Mammary microvascular endothelial cell (primary cell): ENCODE measurements around the gene DNASE1L2. TPM values are rescaled to one million over a fixed set of nuclear protein-coding genes. Genes with fewer than 3 reads are reported as not detected.

Experiments
- total RNA-seq: library from RNA; depleted of rRNA; stranded (reverse); fragments of >200 nt; gene quantifications from 2 replicates; pipeline ENCODE4 v1.2.3, GENCODE V29; 2015

DNASE1L2 gene, protein sequence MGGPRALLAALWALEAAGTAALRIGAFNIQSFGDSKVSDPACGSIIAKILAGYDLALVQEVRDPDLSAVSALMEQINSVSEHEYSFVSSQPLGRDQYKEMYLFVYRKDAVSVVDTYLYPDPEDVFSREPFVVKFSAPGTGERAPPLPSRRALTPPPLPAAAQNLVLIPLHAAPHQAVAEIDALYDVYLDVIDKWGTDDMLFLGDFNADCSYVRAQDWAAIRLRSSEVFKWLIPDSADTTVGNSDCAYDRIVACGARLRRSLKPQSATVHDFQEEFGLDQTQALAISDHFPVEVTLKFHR
- total RNA-seq: not detected in 2 replicates

DNA sequence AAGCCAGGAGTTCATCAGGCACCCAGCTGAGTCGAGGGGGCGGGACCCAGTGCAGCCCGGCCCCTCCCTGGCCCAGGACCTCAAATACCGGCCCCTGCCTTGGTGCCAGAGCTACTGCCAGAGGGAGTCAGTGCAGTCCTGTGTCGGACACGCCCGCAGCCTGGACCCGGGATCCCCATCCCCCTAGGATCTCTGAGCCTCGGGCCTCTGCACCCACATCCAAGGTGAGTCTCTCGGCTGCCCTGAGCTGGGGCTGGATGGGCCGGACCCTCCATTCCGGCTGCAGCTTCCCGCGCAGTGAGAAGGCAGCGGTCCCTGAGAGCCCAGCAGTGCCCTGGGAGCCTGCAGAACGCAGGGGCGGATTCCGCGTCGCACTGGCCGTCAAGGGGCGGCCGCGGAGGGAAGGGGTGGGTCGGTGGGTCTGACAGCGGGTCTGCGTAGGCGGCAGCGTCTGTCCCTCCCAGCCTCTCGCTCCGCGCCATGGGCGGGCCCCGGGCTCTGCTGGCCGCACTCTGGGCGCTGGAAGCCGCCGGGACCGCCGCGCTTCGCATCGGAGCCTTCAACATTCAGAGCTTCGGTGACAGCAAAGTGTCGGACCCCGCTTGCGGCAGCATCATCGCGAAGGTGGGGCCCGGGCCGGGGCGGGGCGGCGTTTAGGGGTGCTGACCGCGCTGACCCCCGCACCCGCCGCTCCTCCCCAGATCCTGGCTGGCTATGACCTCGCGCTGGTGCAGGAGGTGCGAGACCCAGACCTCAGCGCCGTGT lies at the start of gene DNASE1L2:
Gene DNASE1L2, plus strand, starts transcription at position 108 of the 765 bp plus-strand sequence. Its CDS starts 373 bp downstream, at position 481.

DNA sequence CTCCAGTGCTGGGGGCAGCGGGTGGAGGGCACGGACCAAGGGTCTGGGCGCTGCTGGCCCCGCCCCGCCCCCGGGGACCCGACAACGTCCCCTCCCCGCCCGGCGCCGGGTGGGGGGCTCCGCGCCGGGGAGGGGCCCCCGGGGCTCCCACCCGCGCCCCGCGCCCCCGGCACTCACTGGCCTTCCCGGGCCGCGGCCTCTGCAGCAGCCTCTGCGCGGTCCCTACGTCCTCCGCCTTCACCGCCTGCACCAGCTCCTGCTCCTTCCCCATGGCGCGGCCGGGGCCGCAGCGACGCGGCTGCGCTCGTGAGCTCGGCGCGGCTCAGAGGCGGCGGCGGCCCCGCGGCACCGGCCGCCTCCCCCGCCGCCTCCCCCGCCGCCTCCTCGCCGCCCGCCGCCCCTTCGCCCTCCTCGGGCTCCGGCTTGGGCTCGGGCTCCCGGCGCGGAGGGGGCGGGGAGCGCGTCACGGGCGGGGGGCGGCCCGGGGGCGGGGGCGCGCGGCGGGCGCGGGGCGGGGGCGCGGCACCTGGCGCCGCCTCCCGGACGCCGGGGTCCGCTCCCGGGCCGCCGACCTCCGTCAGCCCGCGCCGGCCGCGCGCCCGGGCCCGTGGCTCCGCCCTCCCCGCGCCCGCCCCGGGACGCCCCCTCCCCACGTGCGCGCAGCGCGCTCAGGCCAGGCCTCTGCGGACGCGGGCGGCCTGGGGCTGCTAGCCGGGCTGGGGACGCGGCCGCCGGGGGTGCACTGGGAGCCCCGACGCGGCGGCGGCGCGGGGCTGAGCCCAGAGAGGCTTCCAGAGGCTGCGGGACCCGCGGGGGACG lies 39.9 kb upstream of the DNASE1L2 start, which contains the start of gene CASKIN1:
Gene CASKIN1, minus strand, starts transcription at position 444 of the 819 bp plus-strand sequence. Its CDS starts 173 bp downstream, at position 271.

DNA sequence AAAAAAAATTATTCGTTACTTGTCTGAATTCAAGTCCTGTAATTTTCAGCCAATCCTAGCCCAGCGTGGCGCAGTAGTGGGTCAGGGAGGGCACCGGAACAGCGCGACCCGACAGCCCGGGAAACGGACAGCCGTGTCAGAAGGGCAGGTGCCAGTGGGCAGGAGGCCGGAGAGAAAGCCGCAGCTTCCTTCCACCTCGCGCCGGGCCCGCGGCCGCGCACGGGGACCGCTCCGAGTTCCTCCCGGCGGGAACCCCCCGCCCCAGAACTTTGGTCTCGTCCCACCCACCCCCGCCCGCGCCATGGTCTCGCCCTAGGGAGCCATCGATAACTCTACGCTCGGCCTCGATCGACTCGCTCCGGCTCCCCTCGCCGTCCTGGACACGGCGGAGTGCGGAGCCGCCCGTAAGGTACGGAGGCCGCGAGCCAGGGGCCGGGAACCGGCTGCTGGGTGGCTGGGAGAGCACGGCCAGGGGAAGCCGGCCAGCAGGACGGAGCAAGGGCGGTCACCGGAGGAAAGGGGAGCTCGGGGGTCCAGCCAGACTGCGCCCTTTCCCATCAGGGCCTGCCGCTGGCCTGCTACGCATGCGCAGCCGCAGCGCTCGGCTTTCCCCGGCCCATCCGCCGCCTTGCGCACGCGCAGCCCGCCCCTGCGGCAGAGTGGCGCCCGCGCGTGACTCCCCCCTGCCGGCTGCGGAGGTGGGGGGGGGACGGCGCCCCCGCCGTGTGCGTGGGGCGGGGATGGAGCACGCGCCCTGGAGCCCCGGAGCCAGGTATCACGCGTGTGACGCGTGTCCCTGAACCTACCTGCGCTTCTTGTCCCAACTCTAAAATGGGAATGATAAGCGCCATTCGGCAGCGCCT lies 30.9 kb upstream of the DNASE1L2 start, which contains the start of gene MLST8:
Gene MLST8, plus strand, starts transcription at position 351 of the 863 bp plus-strand sequence. CDS start 632 bp downstream, outside the sequence.

DNA sequence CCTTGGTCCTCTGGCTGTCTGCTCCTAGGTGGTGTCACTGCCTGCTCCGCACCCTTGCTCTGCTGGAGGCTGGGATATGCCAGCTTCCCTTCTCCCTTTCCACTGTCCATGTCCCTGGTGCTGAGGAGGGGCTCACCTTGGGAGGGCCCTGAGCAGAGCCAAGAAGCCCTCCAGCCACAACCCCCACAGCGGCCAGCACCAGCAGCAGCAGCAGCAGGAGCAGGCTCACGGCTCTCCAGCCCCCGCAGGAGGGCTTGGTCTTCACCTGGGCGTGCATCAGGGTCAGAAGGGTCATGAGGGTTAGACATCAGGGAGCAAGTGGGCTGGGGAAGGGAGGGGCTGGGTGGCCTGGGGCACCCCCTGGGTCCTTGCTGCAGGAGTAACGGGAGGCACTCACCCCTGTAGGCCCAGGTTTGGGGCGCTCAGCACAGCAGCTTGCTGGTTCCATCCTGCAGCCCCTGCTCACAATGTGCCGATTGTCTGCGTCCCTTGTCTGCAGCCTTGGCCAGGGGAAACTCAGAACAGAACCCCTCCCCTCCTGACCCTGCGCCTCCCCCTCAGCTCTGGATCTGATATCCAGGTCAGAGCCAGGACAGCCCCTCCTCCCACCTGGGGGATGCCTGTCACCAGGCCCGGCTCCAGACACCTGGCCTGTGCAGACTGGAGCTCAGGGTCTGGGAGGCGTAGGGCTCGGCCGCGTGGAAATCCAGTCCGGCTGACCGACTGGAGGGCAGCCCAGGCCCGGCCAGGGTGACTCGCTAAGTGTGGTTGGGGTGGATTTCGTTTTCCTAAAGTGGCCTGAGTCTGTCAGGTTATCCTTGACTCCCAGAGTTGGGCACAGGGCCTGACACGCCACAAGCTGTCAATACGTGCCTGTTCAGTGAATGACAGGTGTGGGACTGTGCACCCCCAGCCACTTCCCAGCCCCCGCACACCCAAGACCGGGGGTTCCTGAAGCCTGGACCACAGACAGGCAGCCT lies 25.6 kb upstream of the DNASE1L2 start, which contains the start of gene BRICD5:
Gene BRICD5, minus strand, starts transcription at position 478 of the 980 bp plus-strand sequence. Its CDS starts 30 bp downstream, at position 448.

DNA sequence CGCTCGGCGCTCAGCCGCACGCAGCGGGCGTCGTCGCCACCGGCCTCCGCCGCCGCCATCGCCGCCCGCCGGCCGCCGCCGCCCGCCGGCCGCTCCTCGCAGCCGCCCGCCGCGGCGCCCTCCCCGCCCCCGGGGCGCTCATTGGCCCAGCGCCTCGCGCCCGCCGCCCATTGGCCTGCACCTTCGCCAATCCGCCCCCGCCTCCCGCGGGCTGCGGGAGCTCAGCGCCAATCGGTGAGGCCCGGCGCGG lies 21.6 kb upstream of the DNASE1L2 start, which contains the start of gene PGP:
Gene PGP, minus strand, starts transcription at position 122 of the 250 bp plus-strand sequence. Its CDS starts 63 bp downstream, at position 59.

DNA sequence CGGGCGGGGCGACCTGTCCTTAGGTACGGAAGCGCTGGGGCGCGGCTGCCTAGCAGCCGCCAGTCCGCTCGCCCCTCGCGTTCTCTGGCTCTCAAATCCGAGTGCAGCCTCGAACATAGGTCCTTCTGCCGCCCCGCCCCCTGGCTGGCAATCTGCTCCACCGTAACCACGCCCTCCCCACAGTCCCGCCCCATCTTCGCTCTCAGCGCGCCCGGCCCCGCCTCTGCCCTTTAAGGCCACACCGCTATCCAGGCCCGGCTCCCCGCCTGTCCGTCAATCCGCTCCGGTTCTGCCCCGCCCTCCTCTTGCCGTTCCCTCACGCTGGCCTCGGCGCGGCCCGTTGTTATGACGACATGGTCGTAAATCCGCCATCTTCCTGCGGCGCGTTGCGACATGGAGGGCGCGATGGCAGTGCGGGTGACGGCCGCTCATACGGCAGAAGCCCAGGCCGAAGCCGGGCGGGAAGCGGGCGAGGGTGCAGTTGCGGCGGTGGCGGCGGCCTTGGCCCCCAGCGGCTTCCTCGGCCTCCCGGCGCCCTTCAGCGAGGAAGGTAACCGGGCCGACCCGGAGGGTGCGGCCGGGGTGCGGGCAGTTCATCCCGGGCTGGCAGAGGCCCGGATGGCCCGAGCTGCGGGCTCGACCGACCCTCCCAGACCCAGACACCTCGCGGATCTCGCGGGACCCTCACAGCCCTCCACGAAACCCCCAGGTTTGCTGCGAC lies 12.9 kb upstream of the DNASE1L2 start, which contains the start of gene E4F1:
Gene E4F1, plus strand, starts transcription at position 371 of the 721 bp plus-strand sequence. Its CDS starts 23 bp downstream, at position 394.

DNA sequence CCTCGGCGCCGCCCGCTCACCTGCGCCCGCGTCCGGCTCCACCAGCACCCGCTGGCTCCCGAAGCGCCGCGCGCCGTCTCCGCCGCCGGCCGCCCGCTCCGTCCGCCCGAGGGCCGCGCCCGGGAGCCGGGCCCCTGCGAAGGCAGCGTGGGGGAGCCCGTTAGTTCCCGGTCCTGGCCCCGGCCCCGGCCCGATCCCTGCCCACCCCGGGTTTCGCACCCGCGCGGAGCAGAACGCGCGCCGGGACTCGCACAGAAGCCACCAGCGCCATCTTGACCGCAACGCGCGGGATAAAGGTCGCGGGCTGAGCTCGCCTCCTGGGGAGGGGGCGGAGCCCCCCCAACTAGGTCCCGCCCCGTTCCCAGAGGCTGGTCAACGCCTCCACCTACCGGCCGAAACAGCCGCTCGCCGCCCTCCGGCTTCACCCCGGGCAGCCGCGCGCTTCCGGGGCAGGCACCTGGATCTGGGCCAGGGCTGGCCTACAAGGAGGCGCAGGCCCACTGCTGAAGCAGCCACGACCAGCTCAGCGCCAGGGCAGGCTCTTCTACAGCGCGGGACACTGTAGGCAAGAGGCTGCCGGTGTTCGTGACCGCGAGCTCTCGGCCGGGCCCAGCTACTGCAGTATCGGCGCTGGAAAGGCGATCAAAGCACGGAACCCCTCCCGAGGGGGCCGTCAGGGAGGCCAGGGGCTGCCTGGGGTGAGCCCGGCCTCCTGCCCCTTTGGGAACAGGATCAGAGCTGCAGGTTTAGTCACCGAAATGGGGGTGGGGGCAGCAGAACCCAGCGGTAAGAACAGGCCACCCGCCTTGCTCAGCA lies 15.3 kb downstream of the DNASE1L2 start, which contains the start of gene ECI1:
Gene ECI1, minus strand, starts transcription at position 292 of the 816 bp plus-strand sequence. Its CDS starts 21 bp downstream, at position 271.

DNA sequence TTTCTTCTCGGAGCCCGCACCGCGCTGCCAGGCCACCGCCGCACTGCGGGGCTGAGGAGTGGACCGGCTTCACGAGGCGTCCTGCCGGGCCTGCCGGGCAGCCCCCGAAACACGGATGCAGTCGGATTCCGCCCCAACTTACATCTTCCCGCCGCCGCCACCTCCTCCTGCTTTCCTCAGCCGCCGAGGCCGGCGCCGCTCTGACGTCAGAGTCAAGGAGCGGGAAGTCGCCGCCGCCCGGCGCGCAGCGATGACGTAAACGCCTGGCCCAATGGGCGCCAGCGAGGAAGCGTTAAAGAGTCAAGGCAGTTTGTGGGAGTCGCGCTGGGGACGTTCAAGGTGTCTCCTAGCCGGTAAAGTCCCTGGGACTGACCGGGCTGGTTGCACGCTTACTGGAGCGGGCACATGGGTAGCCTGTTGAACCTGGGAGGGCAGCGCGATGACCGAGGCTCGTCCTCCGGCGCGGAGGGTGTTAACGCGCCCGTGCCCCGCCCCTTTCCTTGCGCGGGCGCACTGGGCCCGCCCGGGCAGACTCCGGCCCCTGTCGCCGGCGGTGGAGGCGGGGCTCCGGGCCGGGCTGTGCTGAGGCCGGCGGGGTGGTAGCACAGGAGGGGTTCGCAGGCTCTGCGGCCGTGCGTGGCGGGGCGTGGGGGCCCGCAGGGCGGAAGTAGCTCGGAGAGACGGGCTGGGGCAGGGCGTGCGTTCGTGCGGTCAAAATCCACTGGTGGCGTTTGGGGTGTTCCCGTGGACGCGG lies 31.8 kb downstream of the DNASE1L2 start, which contains the start of gene RNPS1:
Gene RNPS1, minus strand, starts transcription at position 214 of the 754 bp plus-strand sequence. CDS start 3,483 bp downstream, outside the sequence.

Other genes with a start within 250 kb of the DNASE1L2 start
- gene SYNGR3, start 246.5 kb upstream of the DNASE1L2 start, total RNA-seq: 0.25 and 0.87 TPM in 2 replicates
- gene ZNF598, start 226.6 kb upstream of the DNASE1L2 start, total RNA-seq: 55.6 and 61.8 TPM in 2 replicates
- 2.5 and 3.1 TPM in 2 replicates for gene NPW, start 216.7 kb upstream of the DNASE1L2 start, total RNA-seq
- gene NHERF2, start 209.5 kb upstream of the DNASE1L2 start, total RNA-seq: 236 and 238 TPM in 2 replicates
- gene NTHL1, start 188.6 kb upstream of the DNASE1L2 start, total RNA-seq: 45.7 and 53.0 TPM in 2 replicates
- gene TSC2, start 188.5 kb upstream of the DNASE1L2 start, total RNA-seq: 35.2 and 36.0 TPM in 2 replicates
- gene PKD1, start 100.5 kb upstream of the DNASE1L2 start, total RNA-seq: 37.0 and 46.6 TPM in 2 replicates
- 0.13 and 1.3 TPM in 2 replicates for gene RAB26, start 87.8 kb upstream of the DNASE1L2 start, total RNA-seq
- 81.7 and 89.8 TPM in 2 replicates for gene TRAF7, start 80.7 kb upstream of the DNASE1L2 start, total RNA-seq
- not detected in 2 replicates for gene CASKIN1, start 39.8 kb upstream of the DNASE1L2 start, total RNA-seq
- gene MLST8, start 31.0 kb upstream of the DNASE1L2 start, total RNA-seq: 66.0 and 79.9 TPM in 2 replicates
- 1.7 and 7.1 TPM in 2 replicates for gene BRICD5, start 25.6 kb upstream of the DNASE1L2 start, total RNA-seq
- 25.6 and 31.4 TPM in 2 replicates for gene PGP, start 21.6 kb upstream of the DNASE1L2 start, total RNA-seq
- 25.5 and 34.3 TPM in 2 replicates for gene E4F1, start 12.9 kb upstream of the DNASE1L2 start, total RNA-seq
- gene ECI1, start 15.1 kb downstream of the DNASE1L2 start, total RNA-seq: 46.1 and 49.1 TPM in 2 replicates
- gene RNPS1, start 31.7 kb downstream of the DNASE1L2 start, total RNA-seq: 164 and 180 TPM in 2 replicates
- 24.0 and 27.6 TPM in 2 replicates for gene ABCA3, start 104.3 kb downstream of the DNASE1L2 start, total RNA-seq
- 38.6 and 41.2 TPM in 2 replicates for gene CCNF, start 193.0 kb downstream of the DNASE1L2 start, total RNA-seq
- 14.5 and 18.1 TPM in 2 replicates for gene TEDC2, start 223.7 kb downstream of the DNASE1L2 start, total RNA-seq
- gene NTN3, start 234.9 kb downstream of the DNASE1L2 start, total RNA-seq: 0.15 TPM in 1 of 2 replicates, not detected in the other
- gene TBC1D24, start 238.7 kb downstream of the DNASE1L2 start, total RNA-seq: 11.6 and 12.3 TPM in 2 replicates